ENCODE data around the gene EDARADD. TPM values are rescaled to one million over a fixed set of nuclear protein-coding genes. Genes with fewer than 3 reads are reported as not detected.

The EDARADD gene
- total and polyA plus RNA-seq, 2 of the 13 experiments (the other 11 are each of a cell fraction or from before 2014, with no cell fraction given), result 0.03 TPM; not detected in 1

DNA sequence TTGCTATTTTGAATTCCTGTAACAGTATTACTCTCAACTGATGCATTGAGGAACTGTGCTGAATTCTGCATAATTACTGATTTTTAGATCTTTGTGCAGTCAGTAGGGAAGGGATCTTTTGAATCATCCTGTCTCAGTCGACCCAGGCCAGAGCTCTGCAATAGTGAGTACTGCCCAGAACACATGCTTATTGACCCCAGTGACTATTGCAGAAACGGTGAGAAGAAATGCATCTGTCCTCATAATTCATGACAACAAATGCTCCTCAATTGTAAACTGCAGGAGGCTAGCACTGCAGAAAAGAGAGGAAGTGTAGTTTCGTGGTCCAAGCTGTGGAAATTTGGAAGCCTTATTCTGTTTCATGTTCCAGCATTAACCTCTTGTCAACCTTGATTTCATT is 19.6 kb downstream of the EDARADD start:
- Histone ChIP-seq H3K27me3 (ENCODE audit: control insufficient read depth in 1 of 2, insufficient read depth in 2 of 2, low read length in 2 of 2) (no peaks in the 10 kb centered on the region), H3K4me2 (ENCODE audit: low read depth, low read length) (no peak overlapping the region), H4K20me1 (ENCODE audit: insufficient read depth, low read length) (no peaks in the 10 kb centered on the region), H3K9ac (ENCODE audit: insufficient read depth, low read depth, low read length) (no peak overlapping the region), H3K27ac (ENCODE audit: extremely low read length, insufficient read depth, low read length) (no peak overlapping the region), H3K9me3 (ENCODE audit: low read length) (no peaks in the 10 kb centered on the region), H3K36me3 (replicated peaks in 1 of 2; ENCODE audit: control insufficient read depth in 1 of 2, insufficient read depth in 2 of 2, low read length in 2 of 2) (no peaks in the 10 kb centered on the region), H3K4me3 (replicated peaks in 1 of 3; ENCODE audit: insufficient read depth in 1 of 3, low read depth in 2 of 3, low read length in 3 of 3) (no peak overlapping the region), H2AFZ (ENCODE audit: low read length) (no peak overlapping the region), H3K4me1 (ENCODE audit: insufficient read depth, low read length) (no peaks in the 10 kb centered on the region), H3K79me2 (ENCODE audit: insufficient read depth, low read length) (no peaks in the 10 kb centered on the region)
- DNase-seq (ENCODE audit: low spot score) (no peak), FAIRE-seq (no peak), ATAC-seq (no peak)
- intact Hi-C loops (cut with micrococcal nuclease; ENCODE audit: unreplicated experiment) (no loop called here), in situ Hi-C loops (cut with HindIII; ENCODE audit: extremely low pct_ligation_motif_present, low pct_unique_long_range_greater_than_20kb) (no loop called here)
- TF ChIP-seq ZNF441 (CRISPR knock-in tag; IDR thresholded peaks at IDR 0.05; ENCODE audit: borderline replicate concordance) (no peak), ZNF326 (CRISPR knock-in tag; IDR thresholded peaks at IDR 0.05; ENCODE audit: borderline replicate concordance) (no peak), ZNF121 (CRISPR knock-in tag; IDR thresholded peaks at IDR 0.05) (no peak), ZSCAN12 (CRISPR knock-in tag; IDR thresholded peaks at IDR 0.05) (no peak)
- TF ChIP-seq, protein P1, sequence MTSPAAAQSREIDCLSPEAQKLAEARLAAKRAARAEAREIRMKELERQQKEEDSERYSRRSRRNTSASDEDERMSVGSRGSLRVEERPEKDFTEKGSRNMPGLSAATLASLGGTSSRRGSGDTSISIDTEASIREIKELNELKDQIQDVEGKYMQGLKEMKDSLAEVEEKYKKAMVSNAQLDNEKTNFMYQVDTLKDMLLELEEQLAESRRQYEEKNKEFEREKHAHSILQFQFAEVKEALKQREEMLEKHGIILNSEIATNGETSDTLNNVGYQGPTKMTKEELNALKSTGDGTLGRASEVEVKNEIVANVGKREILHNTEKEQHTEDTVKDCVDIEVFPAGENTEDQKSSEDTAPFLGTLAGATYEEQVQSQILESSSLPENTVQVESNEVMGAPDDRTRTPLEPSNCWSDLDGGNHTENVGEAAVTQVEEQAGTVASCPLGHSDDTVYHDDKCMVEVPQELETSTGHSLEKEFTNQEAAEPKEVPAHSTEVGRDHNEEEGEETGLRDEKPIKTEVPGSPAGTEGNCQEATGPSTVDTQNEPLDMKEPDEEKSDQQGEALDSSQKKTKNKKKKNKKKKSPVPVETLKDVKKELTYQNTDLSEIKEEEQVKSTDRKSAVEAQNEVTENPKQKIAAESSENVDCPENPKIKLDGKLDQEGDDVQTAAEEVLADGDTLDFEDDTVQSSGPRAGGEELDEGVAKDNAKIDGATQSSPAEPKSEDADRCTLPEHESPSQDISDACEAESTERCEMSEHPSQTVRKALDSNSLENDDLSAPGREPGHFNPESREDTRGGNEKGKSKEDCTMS (CRISPR knock-in tag; conservative IDR thresholded peaks at IDR 0.05), result no peak
- BruUV-seq (replicated peaks), result no TSS peak
- WGBS (ENCODE audit: low lambda C conversion rate), result 40% methylated on average over 3 of the region's 3 CpGs
- CTCF ChIA-PET (ENCODE audit: low intra/inter-chr PET ratio, low total read pairs), result no interaction called here
- POLR2A ChIA-PET, result no interaction called here

DNA sequence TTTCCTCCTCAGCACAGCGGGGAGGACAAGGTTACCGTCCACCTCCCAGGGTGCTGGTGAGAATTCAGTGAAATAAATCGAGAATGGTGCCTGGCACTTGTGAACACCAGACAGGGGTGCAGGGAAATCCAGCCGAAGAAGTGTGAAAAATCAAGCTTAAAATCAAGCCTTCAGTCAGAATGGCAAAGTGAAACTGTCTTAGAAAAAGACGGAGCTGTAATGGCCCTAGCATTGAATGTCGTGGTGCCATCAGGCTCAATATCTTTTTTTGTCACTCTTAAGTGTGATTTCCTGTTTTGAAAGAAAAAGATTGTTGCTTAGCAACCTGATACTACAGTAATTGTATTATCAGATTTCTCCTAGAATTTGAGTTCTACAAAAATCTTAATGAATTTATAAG is 22.1 kb downstream of the EDARADD start:
- no peak overlapping the region for H3K27ac ChIP-seq (ENCODE audit: extremely low read length, insufficient read depth, low read length)
- no peaks in the 10 kb centered on the region for H3K9me3 ChIP-seq (ENCODE audit: low read length)
- 72% methylated on average over 6 of the region's 6 CpGs for WGBS (ENCODE audit: low lambda C conversion rate)
- no peaks in the 10 kb centered on the region for H3K79me2 ChIP-seq (ENCODE audit: insufficient read depth, low read length)
- no peak overlapping the region for H3K4me3 ChIP-seq (replicated peaks in 1 of 3; ENCODE audit: insufficient read depth in 1 of 3, low read depth in 2 of 3, low read length in 3 of 3)
- DNase-seq (ENCODE audit: low spot score) (no peak), FAIRE-seq (no peak), ATAC-seq (no peak)
- H3K4me2 ChIP-seq (ENCODE audit: low read depth, low read length), result no peak overlapping the region
- H2AFZ ChIP-seq (ENCODE audit: low read length), result no peak overlapping the region
- no peaks in the 10 kb centered on the region for H3K27me3 ChIP-seq (ENCODE audit: control insufficient read depth in 1 of 2, insufficient read depth in 2 of 2, low read length in 2 of 2)
- H3K4me1 ChIP-seq (ENCODE audit: insufficient read depth, low read length), result no peaks in the 10 kb centered on the region
- TF ChIP-seq, protein P2, sequence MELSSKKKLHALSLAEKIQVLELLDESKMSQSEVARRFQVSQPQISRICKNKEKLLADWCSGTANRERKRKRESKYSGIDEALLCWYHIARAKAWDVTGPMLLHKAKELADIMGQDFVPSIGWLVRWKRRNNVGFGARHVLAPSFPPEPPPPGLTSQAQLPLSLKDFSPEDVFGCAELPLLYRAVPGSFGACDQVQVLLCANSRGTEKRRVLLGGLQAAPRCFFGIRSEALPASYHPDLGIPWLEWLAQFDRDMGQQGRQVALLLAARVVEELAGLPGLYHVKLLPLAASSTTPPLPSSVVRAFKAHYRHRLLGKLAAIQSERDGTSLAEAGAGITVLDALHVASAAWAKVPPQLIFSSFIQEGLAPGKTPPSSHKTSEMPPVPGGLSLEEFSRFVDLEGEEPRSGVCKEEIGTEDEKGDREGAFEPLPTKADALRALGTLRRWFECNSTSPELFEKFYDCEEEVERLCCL (CRISPR knock-in tag; IDR thresholded peaks at IDR 0.05; ENCODE audit: borderline replicate concordance), result no peak
- TF ChIP-seq FOXO1 (CRISPR knock-in tag; IDR thresholded peaks at IDR 0.05), result no peak
- no peak for TF ChIP-seq SRY (CRISPR knock-in tag; IDR thresholded peaks at IDR 0.05)
- no peak for TF ChIP-seq ZNF101 (CRISPR knock-in tag; IDR thresholded peaks at IDR 0.05; ENCODE audit: borderline replicate concordance, low read depth)
- TF ChIP-seq ZSCAN12 (CRISPR knock-in tag; IDR thresholded peaks at IDR 0.05), result no peak
- no peak for TF ChIP-seq ZNF354B (CRISPR knock-in tag; IDR thresholded peaks at IDR 0.05)
- no peak for TF ChIP-seq ZZZ3 (CRISPR knock-in tag; IDR thresholded peaks at IDR 0.05; ENCODE audit: borderline replicate concordance)
- no peak for TF ChIP-seq RBAK (CRISPR knock-in tag; IDR thresholded peaks at IDR 0.05)
- intact Hi-C loops (cut with micrococcal nuclease; ENCODE audit: unreplicated experiment), result no loop called here
- H3K9ac ChIP-seq (ENCODE audit: insufficient read depth, low read depth, low read length), result no peak overlapping the region
- BruUV-seq (replicated peaks), result no TSS peak
- in situ Hi-C loops (cut with HindIII; ENCODE audit: extremely low pct_ligation_motif_present, low pct_unique_long_range_greater_than_20kb), result no loop called here
- POLR2A ChIA-PET, result no interaction called here
- CTCF ChIA-PET (ENCODE audit: low intra/inter-chr PET ratio, low total read pairs), result no interaction called here
- no peaks in the 10 kb centered on the region for H4K20me1 ChIP-seq (ENCODE audit: insufficient read depth, low read length)
- no peaks in the 10 kb centered on the region for H3K36me3 ChIP-seq (replicated peaks in 1 of 2; ENCODE audit: control insufficient read depth in 1 of 2, insufficient read depth in 2 of 2, low read length in 2 of 2)

Data from HepG2 (cell line).